Measurements from ENCODE around the gene CADM1.

DNA sequence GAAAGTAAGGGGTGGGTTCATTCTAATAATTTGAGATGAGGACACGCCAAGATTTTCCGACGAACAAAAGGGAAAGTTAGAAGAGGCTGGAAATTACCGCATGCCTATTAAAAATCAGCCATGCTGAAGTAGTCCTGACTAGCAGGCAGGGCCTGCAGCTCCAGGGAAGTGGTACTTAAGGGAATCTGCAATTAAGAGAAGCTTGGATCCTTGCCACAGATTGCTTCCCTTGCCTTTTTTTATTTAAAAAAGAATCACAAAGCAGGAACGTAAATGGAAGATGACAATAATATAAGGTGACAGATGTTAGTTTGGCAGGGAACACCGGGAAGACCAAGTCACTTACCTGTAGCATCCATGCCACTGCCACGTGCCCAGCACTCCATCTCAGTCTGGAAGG, 359.3 kb downstream of the CADM1 start:
- TF ChIP-seq, protein P1, sequence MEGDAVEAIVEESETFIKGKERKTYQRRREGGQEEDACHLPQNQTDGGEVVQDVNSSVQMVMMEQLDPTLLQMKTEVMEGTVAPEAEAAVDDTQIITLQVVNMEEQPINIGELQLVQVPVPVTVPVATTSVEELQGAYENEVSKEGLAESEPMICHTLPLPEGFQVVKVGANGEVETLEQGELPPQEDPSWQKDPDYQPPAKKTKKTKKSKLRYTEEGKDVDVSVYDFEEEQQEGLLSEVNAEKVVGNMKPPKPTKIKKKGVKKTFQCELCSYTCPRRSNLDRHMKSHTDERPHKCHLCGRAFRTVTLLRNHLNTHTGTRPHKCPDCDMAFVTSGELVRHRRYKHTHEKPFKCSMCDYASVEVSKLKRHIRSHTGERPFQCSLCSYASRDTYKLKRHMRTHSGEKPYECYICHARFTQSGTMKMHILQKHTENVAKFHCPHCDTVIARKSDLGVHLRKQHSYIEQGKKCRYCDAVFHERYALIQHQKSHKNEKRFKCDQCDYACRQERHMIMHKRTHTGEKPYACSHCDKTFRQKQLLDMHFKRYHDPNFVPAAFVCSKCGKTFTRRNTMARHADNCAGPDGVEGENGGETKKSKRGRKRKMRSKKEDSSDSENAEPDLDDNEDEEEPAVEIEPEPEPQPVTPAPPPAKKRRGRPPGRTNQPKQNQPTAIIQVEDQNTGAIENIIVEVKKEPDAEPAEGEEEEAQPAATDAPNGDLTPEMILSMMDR (IDR thresholded peaks at IDR 0.05 in 2 of 3, conservative IDR thresholded peaks at IDR 0.05 in 1 of 3; ENCODE audit: control insufficient read depth in 2 of 3, extremely low read depth in 1 of 3, insufficient read depth in 1 of 3, low read depth in 3 of 3, low read length in 3 of 3) = no peak
- TF ChIP-seq EZH2 (IDR thresholded peaks at IDR 0.05; ENCODE audit: borderline replicate concordance, control insufficient read depth, low read depth, low read length) = no peak
- TF ChIP-seq POLR2A (IDR thresholded peaks at IDR 0.05; ENCODE audit: low read depth, low read length) = no peak
- TF ChIP-seq SIN3A (IDR thresholded peaks at IDR 0.05; ENCODE audit: low read depth, low read length) = no peak
- no peak for TF ChIP-seq SREBF2 (IDR thresholded peaks at IDR 0.05; ENCODE audit: low read length)
- TF ChIP-seq, protein P2, sequence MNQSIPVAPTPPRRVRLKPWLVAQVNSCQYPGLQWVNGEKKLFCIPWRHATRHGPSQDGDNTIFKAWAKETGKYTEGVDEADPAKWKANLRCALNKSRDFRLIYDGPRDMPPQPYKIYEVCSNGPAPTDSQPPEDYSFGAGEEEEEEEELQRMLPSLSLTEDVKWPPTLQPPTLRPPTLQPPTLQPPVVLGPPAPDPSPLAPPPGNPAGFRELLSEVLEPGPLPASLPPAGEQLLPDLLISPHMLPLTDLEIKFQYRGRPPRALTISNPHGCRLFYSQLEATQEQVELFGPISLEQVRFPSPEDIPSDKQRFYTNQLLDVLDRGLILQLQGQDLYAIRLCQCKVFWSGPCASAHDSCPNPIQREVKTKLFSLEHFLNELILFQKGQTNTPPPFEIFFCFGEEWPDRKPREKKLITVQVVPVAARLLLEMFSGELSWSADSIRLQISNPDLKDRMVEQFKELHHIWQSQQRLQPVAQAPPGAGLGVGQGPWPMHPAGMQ (IDR thresholded peaks at IDR 0.05; ENCODE audit: borderline replicate concordance) = no peak
- TF ChIP-seq YY1 (IDR thresholded peaks at IDR 0.05; ENCODE audit: low read depth, low read length) = no peak
